Activated CD8-positive, alpha-beta T cell treated with anti-CD3 and anti-CD28 coated beads, Interleukin-2, amount 10 ng/mL, durations not matched to agents 7 days and 5 days (primary cell): Measurements from ENCODE around the gene MAMSTR. TPM values are rescaled to one million over a fixed set of nuclear protein-coding genes. Genes with fewer than 3 reads are reported as not detected.
A peak's percentile ranks its signal among the peaks of the same experiment; 100 is the strongest.

Source experiments
- ATAC-seq: fragments of 150-1000 bp; cut with Tn5 transposase; one replicate; pipeline ENCODE4 v1.10.0; 2021; ENCODE audit warnings: moderate library complexity
- CTCF ChIA-PET: fragments of 350-600 bp; sonication (Branson Sonifier 250); formaldehyde crosslinking; loops from one replicate; lab custom pipeline; 2021; ENCODE audit warnings: antibody characterized with exemption; lab: Charles Lee
- POLR2A ChIA-PET: fragments of 350-600 bp; sonication (Branson Sonifier 250); formaldehyde crosslinking; loops from one replicate; lab custom pipeline; 2021; ENCODE audit warnings: antibody characterized with exemption; lab: Charles Lee
- DNase-seq: peaks from one replicate; pipeline ENCODE4 v3.0.0-alpha.2; 2020
- H3K27ac Mint-ChIP-seq: one replicate; pipeline ENCODE4 v1.8.0; 2021; ENCODE audit warnings: mild to moderate bottlenecking, mixed read lengths
- H3K27me3 Mint-ChIP-seq: one replicate; pipeline ENCODE4 v1.8.0; 2021; ENCODE audit warnings: low read depth, mixed read lengths
- H3K36me3 Mint-ChIP-seq: one replicate; pipeline ENCODE4 v1.8.0; 2021; ENCODE audit warnings: low read depth, mixed read lengths
- H3K4me1 Mint-ChIP-seq: one replicate; pipeline ENCODE4 v1.8.0; 2021; ENCODE audit warnings: low read depth, mixed read lengths
- H3K4me3 Mint-ChIP-seq: one replicate; pipeline ENCODE4 v1.8.0; 2021; ENCODE audit warnings: mild to moderate bottlenecking, mixed read lengths
- H3K9me3 Mint-ChIP-seq: one replicate; pipeline ENCODE4 v1.8.0; 2022; ENCODE audit warnings: mixed read lengths; ENCODE audit not compliant: insufficient read depth
- total RNA-seq, 2 experiments: library from RNA; stranded (reverse); gene quantifications; one replicate each; pipeline ENCODE4 v1.2.3, GENCODE V29; 2021

The MAMSTR gene
- total RNA-seq, 2 experiments from 2014 or later = 0.79 to 1.3 TPM

DNA sequence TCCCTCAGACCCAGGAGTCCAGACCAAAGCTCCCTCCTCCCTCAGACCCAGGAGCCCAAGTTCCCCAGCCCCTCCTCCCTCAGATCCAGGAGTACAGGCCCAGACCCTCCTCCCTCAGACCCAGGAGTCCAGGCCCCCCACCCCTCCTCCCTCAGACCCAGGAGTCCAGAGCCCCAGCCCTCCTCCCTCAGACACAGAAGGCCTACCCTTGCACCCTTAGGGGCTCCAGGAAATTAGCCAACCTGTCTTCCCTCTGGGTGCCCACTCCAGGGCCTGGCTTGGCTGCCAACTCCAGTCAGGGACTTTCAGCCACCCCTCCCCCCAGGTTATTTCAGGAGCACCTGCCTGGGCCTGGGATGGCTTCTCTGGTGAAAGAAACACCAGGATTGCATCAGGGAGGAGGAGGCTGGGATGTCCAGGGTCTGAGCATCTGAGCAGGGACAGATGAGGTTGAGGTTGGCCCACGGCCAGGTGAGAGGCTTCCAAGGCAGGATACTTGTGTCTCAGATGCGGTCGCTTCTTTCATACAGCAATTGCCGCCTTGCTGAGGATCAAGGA is 35.6 kb upstream of the MAMSTR start, which contains the start of gene FGF21:
Gene FGF21, plus strand, starts transcription at position 441 of the 558 bp plus-strand sequence. CDS start 713 bp downstream, outside the sequence.
- CTCF ChIA-PET = no interaction called here
- ATAC-seq = no peak

GRCh38 chr19:48752496-48753365 is 33.2 kb upstream of the MAMSTR start, which contains the start of gene FUT1:
FUT1 (minus strand) TSS chr19:48752641; CDS start chr19:48751281, 1,360 bp downstream.
- no peak within 1 kb of the TSS for H3K27ac Mint-ChIP-seq
- DNase-seq (peak; percentile 49), ATAC-seq (peak; percentile 84)
- H3K27me3 Mint-ChIP-seq = peaks cover 23% of the 10 kb centered on the region
- peaks cover 16% of the 10 kb centered on the region for H3K4me1 Mint-ChIP-seq
- POLR2A ChIA-PET = no interaction called here
- H3K36me3 Mint-ChIP-seq = no peaks in the 10 kb centered on the region
- H3K9me3 Mint-ChIP-seq = no peaks in the 10 kb centered on the region
- CTCF ChIA-PET = interaction anchor here (0.6 to 1.5 kb wide), 2 partner anchors 37 to 89 kb away, joined by 3 to 5 read pairs; no protein-coding TSS in a partner anchor
- H3K4me3 Mint-ChIP-seq = peak within 1 kb of the TSS; percentile 66

More for the DNA sequence above, 35.6 kb upstream of the MAMSTR start, which contains the start of gene FGF21:
- DNase-seq = no peak
- Mint-ChIP-seq H3K36me3 (no peaks in the 10 kb centered on the region), H3K4me3 (no peak within 1 kb of the TSS), H3K27me3 (peaks cover 22% of the 10 kb centered on the region), H3K4me1 (peaks cover 19% of the 10 kb centered on the region), H3K9me3 (no peaks in the 10 kb centered on the region), H3K27ac (no peak within 1 kb of the TSS)
- POLR2A ChIA-PET = no interaction called here

DNA sequence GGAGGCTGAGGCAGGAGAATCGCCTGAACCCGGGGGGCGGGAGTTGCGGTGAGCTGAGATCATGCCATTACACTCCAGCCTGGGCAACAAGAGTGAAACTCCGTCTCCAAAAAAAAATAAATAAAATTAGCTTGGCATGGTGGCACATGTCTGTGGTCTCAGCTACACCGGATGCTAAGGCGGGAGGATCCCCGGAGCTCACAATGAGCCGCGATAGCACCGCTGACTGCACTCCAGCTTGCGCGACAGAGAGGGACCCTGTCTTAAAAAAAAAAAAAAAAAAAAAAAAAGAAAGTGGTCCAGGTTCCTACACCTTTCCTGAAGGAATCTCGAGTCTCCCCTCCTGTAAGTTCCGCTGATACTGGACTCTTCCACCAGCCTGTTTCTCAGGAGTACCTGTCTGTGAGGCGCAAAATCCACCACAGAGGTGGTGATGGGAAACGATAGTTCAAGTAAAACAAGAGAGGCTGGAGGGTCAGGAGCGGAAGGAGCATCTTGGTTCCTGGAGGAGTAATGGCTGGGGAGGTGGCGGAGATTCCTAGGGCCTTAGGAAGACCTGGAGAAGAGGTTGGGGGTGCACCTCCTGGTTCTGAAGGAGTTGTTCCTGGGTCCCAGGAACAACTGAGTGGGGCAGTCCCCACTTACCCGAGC is 32.4 kb upstream of the MAMSTR start:
- DNase-seq = peak; percentile 52
- H3K36me3 Mint-ChIP-seq = no peaks in the 10 kb centered on the region
- H3K4me3 Mint-ChIP-seq = peak overlapping the region; percentile 66
- ChIA-PET POLR2A (no interaction called here), CTCF (interaction anchor here (0.6 to 1.5 kb wide), 2 partner anchors 38 to 90 kb away, joined by 3 to 5 read pairs; no protein-coding TSS in a partner anchor)
- H3K4me1 Mint-ChIP-seq = peaks cover 19% of the 10 kb centered on the region
- ATAC-seq = peak; percentile 9
- no peak overlapping the region for H3K27ac Mint-ChIP-seq
- H3K27me3 Mint-ChIP-seq = peaks cover 23% of the 10 kb centered on the region
- H3K9me3 Mint-ChIP-seq = no peaks in the 10 kb centered on the region

DNA sequence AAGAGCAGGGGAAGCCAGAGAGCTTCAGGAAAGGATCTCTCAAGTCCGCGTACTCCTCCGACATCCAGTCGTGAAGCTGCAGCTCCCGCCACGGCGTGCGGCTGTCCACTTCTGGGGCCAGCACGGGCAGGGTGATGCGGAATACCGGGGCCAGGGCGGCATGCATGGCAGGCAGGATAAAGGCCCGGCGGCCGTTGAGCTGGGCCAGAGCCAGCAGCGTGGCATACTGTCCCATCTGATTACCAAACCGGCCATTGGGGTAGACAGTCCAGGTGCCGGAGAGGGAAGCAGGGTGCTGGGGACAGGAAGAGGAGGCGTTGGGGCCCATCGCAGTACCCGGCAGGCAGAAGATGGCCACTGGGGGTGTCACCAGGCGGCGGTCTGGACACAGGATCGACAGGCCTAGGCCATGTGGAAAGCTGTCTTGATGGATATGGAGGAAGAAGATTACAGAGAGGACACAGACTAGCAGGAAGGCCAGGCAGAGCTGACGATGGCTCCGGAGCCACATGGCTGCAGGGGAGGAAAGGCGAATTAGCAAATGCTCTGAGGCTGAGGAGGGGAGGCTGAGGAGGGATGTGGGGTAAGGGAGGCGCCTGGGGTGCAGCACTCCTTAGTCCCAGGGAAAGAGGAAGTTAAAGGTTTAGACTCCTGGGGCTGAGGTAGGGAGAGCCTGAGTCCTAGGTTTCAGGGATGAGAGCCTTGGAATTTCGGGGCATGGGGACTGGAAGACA is 31.4 kb upstream of the MAMSTR start:
- H3K36me3 Mint-ChIP-seq = no peaks in the 10 kb centered on the region
- H3K9me3 Mint-ChIP-seq = peaks cover 5% of the 10 kb centered on the region
- no peak for DNase-seq
- no peak overlapping the region for H3K4me3 Mint-ChIP-seq
- ATAC-seq = no peak
- peaks cover 27% of the 10 kb centered on the region for H3K27me3 Mint-ChIP-seq
- CTCF ChIA-PET = no interaction called here
- no peak overlapping the region for H3K27ac Mint-ChIP-seq
- POLR2A ChIA-PET = no interaction called here
- H3K4me1 Mint-ChIP-seq = peaks cover 24% of the 10 kb centered on the region

- ChIA-PET POLR2A (no interaction called here), CTCF (no interaction called here)
- no peak overlapping the region for H3K27ac Mint-ChIP-seq
- H3K27me3 Mint-ChIP-seq = peaks cover 28% of the 10 kb centered on the region
- H3K36me3 Mint-ChIP-seq = no peaks in the 10 kb centered on the region
- no peak overlapping the region for H3K4me3 Mint-ChIP-seq
- no peak for DNase-seq
- no peak for ATAC-seq
- peaks cover 10% of the 10 kb centered on the region for H3K9me3 Mint-ChIP-seq
- H3K4me1 Mint-ChIP-seq = peaks cover 26% of the 10 kb centered on the region
Measured at GRCh38 chr19:48750351-48750750, 30.8 kb upstream of the MAMSTR start.

- CTCF ChIA-PET = no interaction called here
- H3K4me1 Mint-ChIP-seq = peaks cover 26% of the 10 kb centered on the region
- DNase-seq (no peak), ATAC-seq (no peak)
- peaks cover 10% of the 10 kb centered on the region for H3K9me3 Mint-ChIP-seq
- no peak overlapping the region for H3K27ac Mint-ChIP-seq
- H3K36me3 Mint-ChIP-seq = no peaks in the 10 kb centered on the region
- H3K27me3 Mint-ChIP-seq = peaks cover 25% of the 10 kb centered on the region
- no peak overlapping the region for H3K4me3 Mint-ChIP-seq
- POLR2A ChIA-PET = no interaction called here
Measured at GRCh38 chr19:48749571-48750198, 30.2 kb upstream of the MAMSTR start.

- Mint-ChIP-seq H3K9me3 (peaks cover 10% of the 10 kb centered on the region), H3K36me3 (no peaks in the 10 kb centered on the region), H3K4me3 (peak within 1 kb of the TSS; percentile 31), H3K4me1 (peaks cover 14% of the 10 kb centered on the region), H3K27ac (no peak within 1 kb of the TSS), H3K27me3 (peaks cover 11% of the 10 kb centered on the region)
- POLR2A ChIA-PET = interaction anchor here (0.5 to 0.9 kb wide), 2 partner anchors 30 to 1539 kb away, joined by 3 read pairs; no protein-coding TSS in a partner anchor
- peak; percentile 72 for ATAC-seq
- DNase-seq = peak; percentile 68
- CTCF ChIA-PET = interaction anchor here (1.4 to 1.7 kb wide), 3 partner anchors 8 to 95 kb away, joined by 3 to 5 read pairs (median 4); no protein-coding TSS in a partner anchor
Measured at GRCh38 chr19:48746738-48747575, 27.4 kb upstream of the MAMSTR start, which contains the start of gene IZUMO1. IZUMO1 (minus strand) TSS chr19:48746909; CDS start chr19:48745859, 1,050 bp downstream.

DNA sequence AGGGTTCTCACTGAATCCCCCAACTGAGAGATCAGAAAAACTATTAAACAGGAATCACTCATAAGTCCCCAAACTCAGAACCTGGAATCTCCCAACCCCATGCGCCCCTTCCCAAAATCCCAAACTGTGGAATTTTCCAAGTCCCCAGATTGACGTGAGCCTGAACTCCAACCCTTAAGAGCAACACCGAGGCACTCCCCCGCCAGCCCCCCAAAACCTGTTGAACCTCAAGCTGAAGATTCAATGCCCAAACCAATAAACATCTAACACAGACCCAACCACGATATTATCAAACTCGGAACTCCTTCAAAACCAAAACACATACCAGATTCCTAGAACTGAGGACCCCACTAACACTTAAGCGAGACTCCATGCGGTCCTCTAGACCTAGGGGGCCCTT is 26.6 kb upstream of the MAMSTR start:
- H3K27me3 Mint-ChIP-seq = peaks cover 12% of the 10 kb centered on the region
- H3K27ac Mint-ChIP-seq = no peak overlapping the region
- no peak overlapping the region for H3K4me3 Mint-ChIP-seq
- ATAC-seq = no peak
- no peaks in the 10 kb centered on the region for H3K36me3 Mint-ChIP-seq
- H3K9me3 Mint-ChIP-seq = peaks cover 10% of the 10 kb centered on the region
- CTCF ChIA-PET = interaction anchor here (1.5 kb wide), 1 partner anchor 96 kb away, joined by 4 read pairs; no protein-coding TSS in a partner anchor
- peaks cover 18% of the 10 kb centered on the region for H3K4me1 Mint-ChIP-seq
- POLR2A ChIA-PET = interaction anchor here (0.5 to 0.9 kb wide), 2 partner anchors 29 to 1538 kb away, joined by 3 read pairs; no protein-coding TSS in a partner anchor
- DNase-seq = no peak

DNA sequence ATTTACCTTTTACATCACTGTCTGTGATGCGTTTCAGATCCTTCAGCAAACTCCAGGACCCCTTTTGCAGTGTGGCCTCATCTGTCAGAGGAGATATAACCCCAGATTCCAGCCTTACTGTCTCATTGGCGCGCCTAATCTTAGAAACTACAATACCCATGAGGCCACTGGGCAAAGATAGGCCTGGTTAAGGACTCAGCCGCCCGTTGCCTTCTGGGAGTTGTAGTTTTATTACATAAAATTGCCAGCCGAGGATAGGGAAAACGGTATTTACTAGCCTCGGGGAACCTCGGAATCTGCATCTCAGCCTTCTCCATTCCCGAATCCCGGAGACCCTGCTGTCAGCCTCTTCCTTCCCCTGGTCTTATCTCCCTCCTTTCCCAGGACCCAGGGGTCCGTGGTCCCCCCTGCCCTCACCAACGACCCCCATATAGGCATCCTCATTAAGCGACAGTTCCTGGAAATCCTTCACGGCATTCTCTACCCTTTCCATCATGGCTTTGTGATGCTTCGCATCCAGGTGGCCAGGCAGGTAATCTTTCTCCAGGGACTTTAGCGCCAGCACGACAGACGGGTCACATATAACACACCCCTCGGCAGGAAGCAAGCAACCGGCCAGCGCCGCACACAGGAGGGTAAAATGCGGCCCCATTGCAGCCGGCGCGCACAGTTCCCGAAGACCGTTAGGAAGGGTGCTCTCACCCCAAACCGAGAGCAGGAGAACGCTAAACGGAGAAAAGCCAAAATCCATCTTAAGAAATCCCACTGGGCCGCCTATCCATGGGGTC is 25.9 kb upstream of the MAMSTR start:
- no peak overlapping the region for H3K4me3 Mint-ChIP-seq
- ChIA-PET POLR2A (interaction anchor here (1.5 kb wide), 1 partner anchor 32 kb away, joined by 5 read pairs; no protein-coding TSS in a partner anchor), CTCF (no interaction called here)
- DNase-seq (peak; percentile 68), ATAC-seq (peak; percentile 68)
- H3K36me3 Mint-ChIP-seq = no peaks in the 10 kb centered on the region
- H3K4me1 Mint-ChIP-seq = peaks cover 21% of the 10 kb centered on the region
- peaks cover 10% of the 10 kb centered on the region for H3K9me3 Mint-ChIP-seq
- H3K27ac Mint-ChIP-seq = no peak overlapping the region
- H3K27me3 Mint-ChIP-seq = peaks cover 14% of the 10 kb centered on the region
